Glutamatergic neuron (in vitro differentiated cells): Measurements from ENCODE around the gene LRCOL1. TPM values are rescaled to one million over a fixed set of nuclear protein-coding genes. Genes with fewer than 3 reads are reported as not detected.

Source experiments
- DNase-seq: peaks from one replicate; pipeline ENCODE4 v3.0.0; 2022
- H3K27ac Mint-ChIP-seq: one replicate; pipeline ENCODE4 v1.8.0; 2020; ENCODE audit warnings: mild to moderate bottlenecking, mixed read lengths, inconsistent platforms; ENCODE audit not compliant: unreplicated experiment
- H3K27me3 Mint-ChIP-seq: one replicate; pipeline ENCODE4 v1.8.0; 2020; ENCODE audit warnings: mild to moderate bottlenecking, moderate library complexity, mixed read lengths, inconsistent platforms; ENCODE audit not compliant: unreplicated experiment
- H3K36me3 Mint-ChIP-seq: one replicate; pipeline ENCODE4 v1.8.0; 2020; ENCODE audit warnings: mild to moderate bottlenecking, mixed read lengths, inconsistent platforms; ENCODE audit not compliant: unreplicated experiment
- H3K4me1 Mint-ChIP-seq: one replicate; pipeline ENCODE4 v1.8.0; 2020; ENCODE audit warnings: mild to moderate bottlenecking, low read depth, mixed read lengths, inconsistent platforms; ENCODE audit not compliant: unreplicated experiment
- H3K4me3 Mint-ChIP-seq: one replicate; pipeline ENCODE4 v1.8.0; 2020; ENCODE audit warnings: mild to moderate bottlenecking, mixed read lengths, inconsistent platforms; ENCODE audit not compliant: unreplicated experiment
- H3K9me3 Mint-ChIP-seq: one replicate; pipeline ENCODE4 v1.8.0; 2020; ENCODE audit warnings: mild to moderate bottlenecking, moderate library complexity, mixed read lengths, inconsistent platforms; ENCODE audit not compliant: unreplicated experiment
- CTCF ChIP-seq: fragments of 200-600 bp; sonication (generic); IDR thresholded peaks from one replicate; pipeline ENCODE4 v1.5.0; 2021; ENCODE audit not compliant: partially characterized antibody, unreplicated experiment
- total RNA-seq: library from RNA; stranded (reverse); fragmentation: NEBNext Ultra II Directional; extraction: Animal tissue kit (Norgen Biotek cat#: 25700); gene quantifications from one replicate; pipeline ENCODE4 v1.2.1, GENCODE V29; 2021; ENCODE audit not compliant: unreplicated experiment

The LRCOL1 gene
- total RNA-seq, 1 donor from 2014 or later, result not detected

- H3K27me3 Mint-ChIP-seq, result peaks cover 11% of the 10 kb centered on the region
- no peaks in the 10 kb centered on the region for H3K36me3 Mint-ChIP-seq
- H3K4me3 Mint-ChIP-seq, result no peak overlapping the region
- H3K9me3 Mint-ChIP-seq, result peaks cover 5% of the 10 kb centered on the region
- DNase-seq, result no peak
- peaks cover 5% of the 10 kb centered on the region for H3K4me1 Mint-ChIP-seq
- peak overlapping the region; percentile 35 for H3K27ac Mint-ChIP-seq
- TF ChIP-seq CTCF, result no peak
These were observed 27.4 kb upstream of the LRCOL1 start for GRCh38 chr12:132637811-132638210.

GRCh38 chr12:132635076-132635955 lies 24.9 kb upstream of the LRCOL1 start:
- no peak for DNase-seq
- no peaks in the 10 kb centered on the region for H3K36me3 Mint-ChIP-seq
- no peak for TF ChIP-seq CTCF
- peaks cover 5% of the 10 kb centered on the region for H3K4me1 Mint-ChIP-seq
- H3K9me3 Mint-ChIP-seq, result peaks cover 8% of the 10 kb centered on the region
- no peak overlapping the region for H3K4me3 Mint-ChIP-seq
- H3K27me3 Mint-ChIP-seq, result peaks cover 11% of the 10 kb centered on the region
- no peak overlapping the region for H3K27ac Mint-ChIP-seq

- no peak for DNase-seq
- H3K27ac Mint-ChIP-seq, result no peak overlapping the region
- H3K9me3 Mint-ChIP-seq, result peaks cover 8% of the 10 kb centered on the region
- H3K27me3 Mint-ChIP-seq, result peaks cover 11% of the 10 kb centered on the region
- H3K4me1 Mint-ChIP-seq, result peaks cover 5% of the 10 kb centered on the region
- no peak overlapping the region for H3K4me3 Mint-ChIP-seq
- H3K36me3 Mint-ChIP-seq, result no peaks in the 10 kb centered on the region
- no peak for TF ChIP-seq CTCF
These were observed 24.1 kb upstream of the LRCOL1 start for GRCh38 chr12:132634411-132634990.

GRCh38 chr12:132633901-132634300 lies 23.5 kb upstream of the LRCOL1 start:
- Mint-ChIP-seq H3K4me1 (peaks cover 5% of the 10 kb centered on the region), H3K27ac (no peak overlapping the region), H3K9me3 (peaks cover 5% of the 10 kb centered on the region), H3K4me3 (no peak overlapping the region), H3K36me3 (no peaks in the 10 kb centered on the region), H3K27me3 (peaks cover 11% of the 10 kb centered on the region)
- TF ChIP-seq CTCF, result no peak
- no peak for DNase-seq

GRCh38 chr12:132633398-132633797 lies 23.0 kb upstream of the LRCOL1 start:
- Mint-ChIP-seq H3K27ac (no peak overlapping the region), H3K4me3 (no peak overlapping the region), H3K4me1 (peaks cover 5% of the 10 kb centered on the region), H3K36me3 (no peaks in the 10 kb centered on the region), H3K9me3 (peaks cover 5% of the 10 kb centered on the region), H3K27me3 (peaks cover 11% of the 10 kb centered on the region)
- DNase-seq, result no peak
- no peak for TF ChIP-seq CTCF
